ENCODE measurements around the gene PLOD1.
"Not testable (repeated sequence)": the region's sequence is repeated elsewhere in the genome, so short reads cannot be mapped to it uniquely, and the experiment has no call there.

PLOD1 gene

DNA sequence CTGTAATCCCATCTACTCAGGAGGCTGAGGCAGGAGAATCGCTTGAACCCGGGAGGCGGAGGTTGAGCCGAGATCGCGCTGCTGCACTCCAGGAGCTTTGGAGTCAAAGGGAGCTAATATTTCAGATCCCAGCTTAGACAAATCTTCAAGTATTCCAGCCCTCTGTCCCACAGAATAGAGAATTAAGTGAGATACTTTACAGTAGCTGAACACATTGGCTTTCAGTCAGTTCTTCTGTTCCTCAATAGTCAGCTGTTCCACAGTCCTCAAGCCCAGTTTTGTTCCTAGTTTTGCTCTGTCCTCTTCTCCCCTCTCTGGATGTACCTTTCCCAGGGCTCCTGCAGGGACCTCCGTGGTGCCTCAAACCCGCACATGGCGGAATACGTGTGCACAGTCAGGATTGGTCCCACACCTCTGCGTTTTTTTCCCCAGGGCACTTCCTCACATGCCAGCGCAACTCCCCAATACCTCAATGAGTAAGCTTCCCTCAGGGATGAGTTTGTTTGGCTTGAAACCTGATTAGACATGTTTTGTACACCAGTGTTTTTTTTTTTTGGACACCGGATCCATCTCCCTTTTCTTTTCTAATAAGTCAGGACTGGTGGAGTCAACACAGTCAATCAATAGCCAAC, 47.0 kb downstream of the PLOD1 start:
- no peak for DNase-seq

DNA sequence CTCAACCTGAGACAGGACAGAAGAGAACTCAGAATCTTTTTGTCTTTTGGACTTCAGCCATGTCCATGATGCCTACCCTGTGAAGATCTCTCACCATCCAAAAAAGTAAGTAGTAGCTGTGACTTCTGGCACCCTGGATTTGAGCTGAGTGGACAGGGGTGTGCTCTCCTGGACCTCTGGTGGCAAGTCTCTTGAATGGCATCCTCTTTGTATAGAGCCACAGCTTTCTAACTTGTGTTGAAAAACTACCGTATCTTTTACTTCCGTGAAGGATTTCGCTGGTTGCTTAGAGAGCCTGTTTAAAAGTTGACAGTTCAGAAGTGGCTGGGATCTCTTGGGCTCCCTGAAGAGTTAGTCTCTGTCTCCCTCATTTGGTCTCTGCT, 47.5 kb downstream of the PLOD1 start:
- no peak for DNase-seq

DNA sequence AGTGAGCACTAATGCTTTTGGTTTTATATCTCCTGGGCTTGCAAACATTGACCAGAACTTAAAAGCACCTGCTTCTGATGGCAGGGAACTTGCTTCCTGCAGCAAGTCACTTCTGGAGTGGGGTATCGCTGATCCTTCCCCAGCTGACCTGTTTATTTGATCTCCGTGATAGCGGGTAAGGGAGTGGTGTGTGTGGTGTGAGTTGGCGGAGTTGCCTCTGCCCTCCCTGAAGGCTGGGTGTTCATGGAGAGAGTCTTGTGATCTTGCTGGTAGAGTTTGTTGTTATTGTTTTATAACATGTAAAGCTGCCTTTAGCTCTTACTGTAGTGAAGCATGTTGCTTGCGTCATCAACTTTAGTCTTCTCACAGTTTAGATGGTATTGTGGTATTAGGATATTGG, 49.6 kb downstream of the PLOD1 start:
- no peak for DNase-seq

DNA sequence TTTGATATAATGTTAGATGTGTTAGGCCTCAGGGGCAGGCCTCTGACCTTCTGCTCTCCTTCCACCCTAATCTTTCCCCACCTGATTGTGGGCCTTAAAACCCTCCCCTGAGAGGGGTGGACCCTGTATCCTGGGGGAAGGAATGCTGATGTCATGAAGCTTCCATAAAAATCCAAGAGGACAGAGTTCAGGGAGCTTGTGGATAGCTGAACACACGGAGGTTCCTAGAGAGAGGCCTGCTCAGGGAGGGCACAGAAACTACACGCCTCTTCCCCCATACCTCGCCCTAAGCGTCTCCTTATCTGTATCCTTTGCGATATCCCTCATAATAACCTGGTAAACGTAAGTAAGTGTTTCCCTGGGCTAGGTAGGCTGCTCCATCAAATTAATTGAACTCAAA, 50.1 kb downstream of the PLOD1 start:
- DNase-seq, result no peak

DNA sequence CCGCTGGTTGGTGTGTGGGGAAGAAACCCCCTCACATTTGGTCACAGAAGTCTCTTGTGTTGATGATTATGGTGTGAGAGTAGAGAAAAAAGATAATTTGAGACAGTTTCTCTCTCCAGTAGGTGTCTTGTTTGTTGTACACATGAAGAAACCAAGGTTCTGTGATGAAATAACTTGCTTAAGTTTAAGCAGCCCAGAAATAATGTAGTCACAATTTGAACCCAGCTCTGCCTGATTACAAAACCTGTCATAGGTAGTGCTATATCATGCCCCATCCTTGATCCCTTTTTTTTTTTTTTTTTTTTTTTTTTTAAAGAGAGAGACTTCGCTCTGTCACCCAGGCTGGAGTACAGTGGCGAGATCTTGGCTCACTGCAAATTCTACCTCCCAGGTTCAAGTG, 50.7 kb downstream of the PLOD1 start:
- no peak for DNase-seq

DNA sequence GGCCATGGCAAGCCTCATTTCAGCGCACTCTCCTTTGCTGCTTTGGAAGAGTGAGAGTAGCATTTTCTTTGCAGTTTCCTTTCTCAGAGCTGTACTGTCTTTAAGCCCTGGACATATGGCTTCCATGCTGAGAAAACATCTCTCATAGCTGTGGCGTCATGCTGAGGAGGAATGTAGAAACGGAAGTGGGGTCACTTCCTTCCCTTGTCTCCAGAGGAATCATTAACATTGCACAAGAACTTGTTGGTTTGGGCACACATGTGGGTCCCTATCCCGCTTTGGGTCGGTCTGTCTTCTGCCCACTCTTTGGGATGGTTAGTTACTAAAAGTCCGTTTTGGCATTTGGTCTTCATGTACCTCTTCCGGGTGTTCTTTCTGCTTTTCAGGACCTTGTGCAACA, 51.3 kb downstream of the PLOD1 start:
- no peak for DNase-seq

DNA sequence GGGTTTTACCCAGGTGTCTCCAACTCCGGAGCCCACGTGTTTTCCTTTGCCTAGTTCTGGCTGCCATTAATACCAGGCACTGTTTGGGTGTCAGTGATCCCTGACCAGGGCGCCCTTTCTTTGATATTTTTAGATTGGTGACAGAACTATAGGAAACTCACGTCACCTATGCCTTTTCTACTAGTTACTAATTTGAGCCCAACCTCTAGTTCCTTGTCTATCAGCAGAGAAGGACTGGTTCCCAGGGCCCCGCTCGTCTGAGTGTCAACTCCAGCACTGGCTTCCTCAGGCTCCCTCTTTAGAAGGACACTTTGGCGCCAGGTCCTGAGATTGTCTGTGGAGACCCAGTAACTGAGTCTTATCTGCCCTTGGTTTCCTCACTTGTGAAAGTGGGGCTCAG, 55.2 kb downstream of the PLOD1 start:
- DNase-seq, result no peak

DNA sequence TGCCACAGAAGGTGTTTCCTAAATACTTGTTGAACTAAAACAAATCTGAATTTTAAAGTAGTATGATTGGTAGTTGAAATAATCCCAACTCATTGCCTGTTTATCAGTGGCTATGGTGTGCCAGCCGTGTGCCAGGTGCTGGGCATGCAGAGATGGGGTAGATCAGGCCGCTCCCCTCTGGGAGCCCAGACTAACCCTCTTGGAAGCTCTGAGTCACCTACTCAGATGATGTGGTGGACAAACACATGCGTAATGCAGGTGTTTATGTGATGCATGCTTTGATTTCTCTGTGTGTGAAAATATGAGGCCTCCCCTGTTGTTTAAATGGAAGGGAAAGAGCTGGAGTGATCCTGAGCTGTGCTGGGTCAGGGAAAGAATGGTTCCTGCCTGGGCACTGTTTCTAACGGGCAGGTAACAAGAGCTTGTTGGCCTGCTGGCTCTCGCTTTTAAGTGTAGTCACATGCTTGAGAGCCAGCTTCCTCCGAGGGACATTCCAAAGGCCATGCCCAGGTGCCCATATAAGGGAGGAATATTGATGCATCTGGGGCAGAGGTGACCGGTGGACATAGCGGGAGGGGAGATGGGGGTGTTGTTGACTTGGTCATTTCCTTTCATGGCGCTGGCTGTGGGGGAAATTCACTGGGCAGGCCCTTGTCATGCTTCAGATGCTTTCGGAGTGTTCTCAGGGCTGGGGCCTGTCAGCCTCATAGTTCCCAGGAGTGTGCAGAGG, 56.0 kb downstream of the PLOD1 start:
- DNase-seq, result no peak

DNA sequence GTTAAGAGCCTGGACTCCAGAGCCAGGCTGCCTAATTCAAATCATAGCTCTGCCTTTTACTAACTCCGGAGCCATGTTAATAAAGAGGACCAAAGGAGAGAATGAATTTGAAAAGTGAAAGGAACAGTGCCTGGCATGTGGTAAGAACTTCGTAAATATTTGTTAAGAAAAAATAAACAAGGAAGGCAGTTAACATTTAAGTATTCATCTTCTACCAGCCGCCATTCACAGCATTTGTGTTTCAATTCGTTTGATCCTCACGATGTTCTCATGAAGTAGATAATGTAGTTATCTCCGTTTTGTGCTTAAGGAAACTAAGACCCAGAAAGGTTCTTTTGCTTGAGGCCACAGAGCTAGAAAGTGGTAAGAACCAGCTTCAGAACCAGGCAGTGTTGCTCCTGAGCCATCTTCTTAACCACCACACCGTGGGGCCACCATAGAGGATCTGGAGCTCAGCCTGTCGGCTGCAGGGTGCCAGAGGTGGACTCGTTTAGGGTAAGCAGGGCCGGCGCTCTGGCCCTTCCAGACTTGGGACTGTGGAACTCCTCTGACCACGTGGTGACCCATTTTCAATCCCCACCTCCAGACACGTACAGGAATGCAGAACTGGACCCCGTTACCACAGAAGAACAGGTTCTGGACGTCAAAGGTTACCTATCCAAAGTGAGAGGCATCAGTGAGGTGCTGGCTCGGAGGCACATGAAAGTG, 57.6 kb downstream of the PLOD1 start:
- no peak for DNase-seq

DNA sequence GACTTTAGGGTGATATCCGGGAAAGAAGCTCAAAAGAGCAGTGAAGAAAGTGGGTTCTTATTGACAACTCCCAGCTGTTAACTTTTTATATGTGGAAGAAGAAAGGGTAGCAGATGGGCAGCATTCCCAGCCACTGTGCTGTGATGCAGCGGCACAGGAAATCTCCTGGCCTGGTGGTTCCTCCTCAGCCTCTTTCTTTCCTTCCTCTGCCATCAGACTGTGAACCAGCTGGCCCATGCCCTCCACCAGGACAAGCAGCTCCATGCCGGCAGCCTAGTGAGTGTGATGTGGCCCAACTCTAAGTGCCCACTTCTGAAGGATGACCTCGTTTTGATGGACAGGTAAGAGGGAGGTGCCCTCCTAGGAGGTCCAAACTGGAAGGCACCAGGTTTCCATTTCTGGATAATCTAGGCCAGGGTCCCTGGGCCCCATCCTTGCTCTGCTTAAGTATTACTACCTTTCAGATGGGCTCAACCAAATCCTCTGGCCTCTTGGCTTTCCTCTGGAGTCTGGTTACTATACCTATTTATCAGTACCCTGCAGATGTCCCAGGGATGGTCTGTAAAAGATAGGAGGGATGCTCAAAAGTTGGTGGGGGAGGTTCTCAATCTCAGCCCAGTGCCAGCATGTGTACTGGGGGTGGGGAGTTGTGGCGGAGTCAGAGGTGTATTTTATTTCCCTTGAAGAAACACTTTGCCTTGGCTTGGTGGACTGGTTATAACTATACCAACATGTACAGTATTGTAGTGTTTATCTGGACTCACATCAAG, 62.7 kb downstream of the PLOD1 start:
- DNase-seq, result no peak

DNA sequence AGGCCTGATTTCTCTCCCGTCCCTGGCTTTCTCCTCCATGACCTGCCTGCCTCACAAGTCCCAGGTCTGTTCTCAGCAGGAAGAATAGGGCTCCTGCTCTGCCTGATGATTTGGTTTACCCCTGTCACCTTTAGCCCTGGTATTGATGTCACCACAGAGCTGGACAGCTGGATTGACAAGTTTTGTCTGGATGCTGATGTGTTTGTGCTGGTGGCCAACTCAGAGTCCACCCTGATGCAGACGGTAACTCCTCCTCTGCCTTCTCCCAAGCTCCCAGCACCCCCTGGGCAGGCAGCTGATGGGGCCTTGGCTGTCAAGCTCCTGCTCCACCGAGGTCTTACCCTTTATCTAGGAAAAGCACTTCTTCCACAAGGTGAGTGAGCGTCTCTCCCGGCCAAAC, 64.1 kb downstream of the PLOD1 start:
- no peak for DNase-seq

DNA sequence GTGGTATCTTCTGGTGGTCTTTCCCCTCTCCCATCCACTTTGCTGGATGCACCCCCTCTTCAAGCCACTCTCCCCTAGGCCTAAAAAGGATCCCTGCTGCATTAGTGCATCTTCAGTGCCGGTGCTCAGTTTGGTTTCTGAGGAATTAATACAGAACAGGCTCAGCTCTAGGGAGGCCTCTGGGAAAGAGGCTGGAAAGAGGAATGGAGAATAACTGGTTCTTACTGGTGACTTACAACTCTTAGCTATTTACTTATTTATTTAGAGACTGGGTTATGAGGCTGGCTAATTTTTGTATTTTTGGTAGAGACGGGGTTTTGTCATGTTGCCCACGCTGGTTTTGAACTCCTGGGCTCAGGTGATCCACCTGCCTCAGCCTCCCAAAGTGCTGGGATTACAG, 64.7 kb downstream of the PLOD1 start:
- no peak for DNase-seq

DNA sequence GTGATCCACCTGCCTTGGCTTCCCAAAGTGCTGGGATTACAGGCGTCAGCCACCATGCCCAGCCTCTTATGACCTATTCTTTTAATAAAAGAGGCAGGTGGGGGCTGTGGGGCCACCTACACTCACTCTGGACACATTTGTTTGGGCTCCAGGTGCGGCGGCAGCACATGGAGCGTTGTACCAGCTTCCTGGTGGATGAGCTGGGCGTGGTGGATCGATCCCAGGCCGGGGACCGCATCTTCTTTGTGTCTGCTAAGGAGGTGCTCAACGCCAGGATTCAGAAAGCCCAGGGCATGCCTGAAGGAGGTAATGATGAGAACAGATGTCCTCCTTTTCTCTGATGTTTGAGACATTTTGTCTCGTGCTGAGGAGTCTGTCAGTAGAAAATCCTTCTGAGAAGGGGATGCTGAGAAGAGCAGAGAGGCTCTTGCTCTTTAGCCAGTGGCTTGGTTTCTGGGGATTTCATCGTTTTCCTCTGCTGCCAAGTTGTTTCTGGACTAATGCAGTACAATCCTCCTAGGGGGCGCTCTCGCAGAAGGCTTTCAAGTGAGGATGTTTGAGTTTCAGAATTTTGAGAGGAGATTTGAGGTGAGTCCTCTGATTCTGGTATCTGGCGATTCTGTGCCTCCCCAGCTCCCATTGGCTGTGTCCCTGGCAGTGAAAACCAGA, 66.9 kb downstream of the PLOD1 start:
- peak; percentile 68 for DNase-seq

DNA sequence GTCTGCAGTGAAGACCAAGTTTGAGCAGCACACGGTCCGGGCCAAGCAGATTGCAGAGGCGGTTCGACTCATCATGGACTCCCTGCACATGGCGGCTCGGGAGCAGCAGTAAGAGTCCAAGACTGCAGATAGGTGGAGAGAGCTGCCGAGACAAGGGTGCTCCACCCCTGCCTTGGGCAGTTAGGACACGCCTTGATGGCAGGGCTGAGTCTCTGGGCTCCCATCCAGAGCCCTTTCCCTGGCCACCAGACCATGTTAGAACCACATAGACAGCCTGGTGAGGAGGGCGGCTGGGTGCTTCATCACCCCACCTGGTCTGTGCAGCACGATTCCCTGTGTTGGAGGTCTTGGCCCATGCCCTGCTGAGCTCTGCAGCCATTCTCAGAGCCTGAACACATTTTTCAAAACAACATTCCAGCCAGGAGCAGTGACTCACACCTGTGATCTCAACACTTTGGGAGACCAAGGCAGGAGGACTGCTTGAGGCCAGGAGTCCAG, 67.5 kb downstream of the PLOD1 start:
- no peak for DNase-seq

DNA sequence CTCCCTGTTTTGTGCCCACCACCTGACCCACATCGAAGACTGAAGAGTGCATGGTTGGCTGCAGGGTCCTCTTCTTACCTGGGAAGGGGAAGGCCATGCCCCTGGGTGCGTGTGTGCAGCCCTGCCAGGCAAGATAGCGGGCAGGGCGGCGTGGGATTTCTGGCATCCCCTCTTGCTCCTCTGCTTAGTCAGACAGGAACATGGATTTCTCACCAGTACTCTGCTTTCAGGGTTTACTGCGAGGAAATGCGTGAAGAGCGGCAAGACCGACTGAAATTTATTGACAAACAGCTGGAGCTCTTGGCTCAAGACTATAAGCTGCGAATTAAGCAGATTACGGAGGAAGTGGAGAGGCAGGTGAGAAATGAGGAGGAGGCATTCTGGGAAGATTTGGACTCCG, 69.2 kb downstream of the PLOD1 start:
- DNase-seq, result no peak

DNA sequence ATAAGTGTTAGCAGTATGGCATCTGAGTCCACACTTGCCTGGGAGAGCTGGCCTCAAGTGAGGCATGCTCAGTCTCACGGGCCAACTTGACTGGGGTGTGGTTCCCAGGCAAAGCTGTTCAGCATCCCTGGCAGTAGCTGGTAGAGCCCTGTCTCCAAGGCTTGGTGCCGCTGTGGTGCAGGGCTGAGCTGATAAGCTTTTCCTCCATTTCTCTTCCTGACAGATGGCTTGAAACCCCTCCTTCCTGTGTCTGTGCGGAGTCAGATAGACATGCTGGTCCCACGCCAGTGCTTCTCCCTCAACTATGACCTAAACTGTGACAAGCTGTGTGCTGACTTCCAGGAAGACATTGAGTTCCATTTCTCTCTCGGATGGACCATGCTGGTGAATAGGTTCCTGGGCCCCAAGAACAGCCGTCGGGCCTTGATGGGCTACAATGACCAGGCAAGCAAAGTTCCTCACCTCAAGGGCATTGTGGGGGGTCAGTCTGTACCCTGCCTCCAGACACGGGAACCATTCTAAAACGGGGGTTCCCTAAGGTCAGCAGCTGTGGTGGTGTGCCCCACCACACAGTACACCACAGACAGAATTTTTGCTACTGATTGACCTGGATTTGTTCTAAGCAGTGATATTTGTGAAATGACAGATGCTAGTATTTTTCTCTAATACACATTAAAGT, 71.1 kb downstream of the PLOD1 start:
- no peak for DNase-seq

DNA sequence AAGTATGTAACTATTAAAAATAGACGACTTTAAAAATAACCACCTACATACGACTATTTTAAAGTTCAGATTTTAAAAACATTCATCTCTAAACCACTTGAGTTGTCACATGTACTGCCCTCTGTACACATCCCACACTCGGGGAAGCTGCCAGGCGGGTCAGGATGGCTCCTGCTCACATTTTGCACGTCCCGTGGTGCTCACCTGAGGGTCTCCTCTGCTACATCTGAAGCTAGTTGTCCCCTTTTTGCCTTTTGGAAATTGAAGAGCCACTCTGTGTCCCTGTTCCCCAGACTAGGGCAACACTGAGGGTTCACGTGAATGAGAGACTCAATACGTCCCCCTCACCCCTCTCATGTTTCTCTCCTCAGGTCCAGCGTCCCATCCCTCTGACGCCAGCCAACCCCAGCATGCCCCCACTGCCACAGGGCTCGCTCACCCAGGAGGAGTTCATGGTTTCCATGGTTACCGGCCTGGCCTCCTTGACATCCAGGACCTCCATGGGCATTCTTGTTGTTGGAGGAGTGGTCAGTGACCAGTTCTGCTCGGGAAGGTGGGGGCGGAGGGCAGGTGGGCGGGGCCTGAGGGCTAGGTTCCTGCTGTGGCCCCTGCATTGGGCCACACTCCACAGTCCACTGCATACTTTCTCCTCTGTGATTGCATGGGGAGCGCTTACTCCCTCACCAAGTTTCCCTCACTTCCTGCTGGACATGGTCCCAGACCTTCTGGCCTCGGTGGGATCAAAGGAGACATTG, 71.8 kb downstream of the PLOD1 start:
- DNase-seq, result no peak

DNA sequence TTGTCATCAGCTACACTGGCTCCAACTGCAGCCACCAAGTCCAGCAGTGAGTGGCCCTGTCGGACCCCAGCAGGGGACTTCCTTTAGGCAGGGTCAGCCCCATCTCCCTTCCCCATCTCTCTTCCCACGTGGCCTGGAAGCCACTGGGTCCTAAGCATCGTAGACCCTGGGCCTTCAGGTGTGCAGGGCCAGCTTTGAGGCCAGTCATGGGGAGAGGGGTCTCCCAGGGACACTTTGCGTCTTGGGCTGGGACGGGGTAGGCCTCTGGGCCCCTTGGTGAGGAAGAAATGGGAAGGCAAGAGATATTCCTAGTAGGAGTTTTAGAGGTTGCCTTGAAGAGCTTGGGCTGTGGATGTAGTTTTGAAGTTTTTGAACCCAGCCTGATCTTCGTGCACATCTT, 72.7 kb downstream of the PLOD1 start:
- no peak for DNase-seq

DNA sequence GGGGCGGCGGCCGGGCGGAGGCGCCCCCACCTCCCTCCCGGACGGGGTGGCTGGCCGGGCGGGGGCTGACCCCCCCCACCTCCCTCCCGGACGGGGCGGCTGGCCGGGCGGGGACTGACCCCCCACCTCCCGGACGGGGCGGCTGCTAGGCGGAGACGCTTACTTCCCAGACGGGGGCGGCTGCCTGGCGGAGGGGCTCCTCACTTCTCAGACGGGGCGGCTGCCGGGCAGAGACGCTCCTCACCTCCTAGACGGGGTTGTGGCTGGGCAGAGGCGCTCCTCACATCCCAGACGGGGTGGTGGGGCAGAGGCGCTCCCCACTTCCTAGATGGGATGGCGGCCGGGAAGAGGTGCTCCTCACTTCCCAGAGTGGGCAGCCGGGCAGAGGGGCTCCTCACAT, 73.8 kb downstream of the PLOD1 start:
- not testable (repeated sequence) for DNase-seq

DNA sequence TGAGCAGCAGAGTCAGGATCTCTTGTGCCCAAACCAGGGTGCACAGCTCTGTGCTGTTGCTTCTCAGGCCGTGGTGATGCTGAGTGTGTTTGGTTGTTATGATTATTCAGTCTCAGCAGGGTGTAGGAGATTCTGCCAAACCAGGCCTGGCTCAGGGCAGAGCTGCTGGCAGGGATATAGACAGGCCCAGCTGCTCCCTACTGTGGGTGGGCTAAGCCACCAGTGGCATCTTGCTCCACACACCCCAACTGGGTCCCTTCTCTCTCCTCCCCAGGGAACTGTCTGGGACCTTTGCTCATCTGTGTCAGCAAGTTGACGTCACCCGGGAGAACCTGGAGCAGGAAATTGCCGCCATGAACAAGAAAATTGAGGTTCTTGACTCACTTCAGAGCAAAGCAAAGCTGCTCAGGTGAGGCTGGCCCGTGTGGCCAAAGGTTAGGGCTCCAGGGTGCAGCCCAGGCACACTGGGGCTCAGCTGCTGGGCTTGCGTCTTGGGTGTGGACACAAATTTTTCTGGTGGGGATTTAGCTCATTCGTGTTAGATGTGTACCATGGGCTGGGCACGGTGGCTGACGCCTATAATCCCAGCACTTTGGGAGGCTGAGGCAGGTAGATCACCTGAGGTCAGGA, 74.9 kb downstream of the PLOD1 start:
- DNase-seq, result no peak
